Gastrocnemius medialis (tissue), 4 donors: ENCODE measurements around the gene TVP23C.

Source experiments
- CTCF ChIP-seq, 5 experiments: fragments of 450-650 bp in 3 of 5; fragments of 200-600 bp in 2 of 5; sonication (generic) in 2 of 5; IDR thresholded peaks in 4 of 5; conservative IDR thresholded peaks in 1 of 5; 1 replicate in 4 of 5; 2 replicates in 1 of 5; pipeline ENCODE4 v1.5.1; 2016 to 2019; ENCODE audit warnings: antibody characterized with exemption in 5 of 5, mild to moderate bottlenecking in 3 of 5, moderate library complexity in 3 of 5
- POLR2A ChIP-seq, 2 donors: fragments of 450-650 bp; IDR thresholded peaks; one replicate each; pipeline ENCODE4 v1.6.1; 2017; ENCODE audit warnings: antibody characterized with exemption in 2 of 2, mild to moderate bottlenecking in 2 of 2, moderate library complexity in 2 of 2

GRCh38 chr17:15507001-15507400 is 56.3 kb downstream of the TVP23C start:
- no peak for TF ChIP-seq CTCF (IDR thresholded peaks at IDR 0.05 in 4 of 5, conservative IDR thresholded peaks at IDR 0.05 in 1 of 5)
- no peak for TF ChIP-seq POLR2A (IDR thresholded peaks at IDR 0.05)
